ENCODE results near the gene JHY.
"Not testable (repeated sequence)": the region's sequence is repeated elsewhere in the genome, so short reads cannot be mapped to it uniquely, and the experiment has no call there.

JHY gene

GRCh38 chr11:122882189-122882856 lies at the start of gene JHY:
JHY (plus strand) TSS chr11:122882759; CDS start chr11:122885850, 3,091 bp downstream.
- peak in 1 of 2 donors; percentile 30 for DNase-seq

- no peak for DNase-seq
These were observed 48.6 kb upstream of the JHY start for GRCh38 chr11:122833846-122834464.

DNA sequence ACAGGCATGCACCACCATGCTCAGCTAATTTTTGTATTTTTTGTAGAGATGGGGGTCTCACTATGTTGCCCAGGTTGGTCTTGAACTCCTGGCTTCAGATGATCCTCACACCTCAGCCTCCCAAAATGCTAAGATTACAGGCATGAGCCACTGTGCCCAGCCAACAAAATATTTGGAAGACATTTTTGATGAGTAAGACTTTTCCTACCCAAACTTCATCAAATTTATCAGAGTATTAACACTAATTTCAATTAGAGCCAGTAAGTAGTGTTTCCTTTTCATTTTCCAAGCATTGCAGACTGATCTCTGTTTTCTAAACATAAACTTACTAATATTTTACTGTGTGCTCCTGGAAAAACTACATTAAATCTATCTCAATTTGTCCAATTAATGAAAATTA lies 45.6 kb upstream of the JHY start:
- no peak for DNase-seq

DNA sequence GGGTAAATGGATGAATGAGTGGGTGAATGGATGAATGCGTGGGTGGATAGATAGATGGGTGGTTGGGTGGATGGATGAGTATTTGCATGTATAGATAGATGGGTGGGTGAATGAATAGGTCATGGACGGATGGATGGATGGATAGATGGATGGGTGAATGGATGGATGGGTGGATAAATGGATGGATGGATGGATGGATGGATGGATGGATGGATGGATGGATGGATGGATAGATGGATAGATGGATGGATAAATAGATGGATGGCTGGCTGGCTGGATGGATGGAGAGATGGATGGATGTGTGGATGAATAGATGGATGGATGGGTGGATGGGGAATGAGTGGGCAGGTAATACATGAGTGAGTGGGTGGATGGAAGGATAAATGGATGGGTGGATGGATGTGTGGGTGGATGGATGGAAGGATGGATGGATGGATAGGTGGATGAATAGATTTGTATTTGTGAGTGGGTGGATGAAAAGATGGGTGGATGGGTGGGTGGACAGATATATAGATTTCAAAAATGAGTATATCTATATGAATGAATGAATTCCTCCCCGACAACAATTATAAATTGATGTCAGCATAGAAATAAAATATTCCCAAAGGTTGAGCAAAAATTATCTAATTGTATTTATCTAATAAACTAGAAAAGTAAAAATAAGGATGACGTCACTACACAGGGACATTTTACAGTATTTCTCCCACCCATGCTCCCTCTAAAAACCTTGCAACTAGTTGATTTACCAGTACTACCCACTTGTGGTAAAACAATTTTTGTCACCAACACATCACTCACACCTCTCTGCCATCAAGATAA lies 44.8 kb upstream of the JHY start:
- DNase-seq = no peak

- no peak for DNase-seq
These were observed 39.0 kb upstream of the JHY start for GRCh38 chr11:122843281-122844141.

GRCh38 chr11:122847466-122847865 lies 35.1 kb upstream of the JHY start:
- DNase-seq = no peak

DNA sequence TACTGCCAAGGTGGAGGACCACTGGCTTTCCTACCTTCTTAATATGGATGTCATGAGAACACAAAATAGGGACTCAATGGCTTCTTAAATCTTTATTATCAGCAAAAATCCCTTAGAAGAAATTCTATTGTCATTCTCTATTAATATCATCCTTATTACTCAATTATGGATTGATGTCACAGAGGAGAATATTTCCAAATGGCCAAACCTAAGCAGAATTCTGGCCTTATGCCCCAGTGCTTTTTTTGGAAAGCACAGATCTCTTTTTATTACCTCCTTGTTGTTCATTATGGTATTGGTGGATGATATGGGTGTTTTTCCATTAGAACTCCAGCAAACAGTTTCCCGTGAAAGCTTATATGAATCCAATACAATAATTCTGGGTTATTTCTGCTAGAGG lies 34.4 kb upstream of the JHY start:
- DNase-seq = no peak

GRCh38 chr11:122850076-122850631 lies 32.4 kb upstream of the JHY start:
- DNase-seq = no peak

GRCh38 chr11:122851366-122851966 lies 31.1 kb upstream of the JHY start:
- no peak for DNase-seq

- no peak for DNase-seq
These were observed 30.3 kb upstream of the JHY start for GRCh38 chr11:122852074-122852795.

DNA sequence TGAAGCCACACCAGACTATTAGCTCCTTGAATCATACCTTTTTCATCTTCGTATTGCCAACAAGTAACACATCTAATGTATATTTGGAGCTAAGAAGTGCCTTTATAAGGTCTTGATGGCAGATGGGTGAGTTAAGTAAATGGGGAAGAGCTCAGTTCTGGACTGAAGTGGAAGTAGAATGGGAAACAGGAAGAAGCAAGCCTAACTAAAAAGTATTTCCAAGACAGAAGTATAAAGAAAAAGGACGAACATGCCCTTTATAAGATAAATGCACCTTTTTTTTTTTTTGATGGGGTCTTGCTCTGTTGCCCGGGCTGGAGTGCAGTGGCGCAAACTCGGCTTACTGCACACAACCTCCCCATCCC lies 29.8 kb upstream of the JHY start:
- no peak for DNase-seq

- DNase-seq = no peak
These were observed 29.3 kb upstream of the JHY start for GRCh38 chr11:122853261-122853660.

DNA sequence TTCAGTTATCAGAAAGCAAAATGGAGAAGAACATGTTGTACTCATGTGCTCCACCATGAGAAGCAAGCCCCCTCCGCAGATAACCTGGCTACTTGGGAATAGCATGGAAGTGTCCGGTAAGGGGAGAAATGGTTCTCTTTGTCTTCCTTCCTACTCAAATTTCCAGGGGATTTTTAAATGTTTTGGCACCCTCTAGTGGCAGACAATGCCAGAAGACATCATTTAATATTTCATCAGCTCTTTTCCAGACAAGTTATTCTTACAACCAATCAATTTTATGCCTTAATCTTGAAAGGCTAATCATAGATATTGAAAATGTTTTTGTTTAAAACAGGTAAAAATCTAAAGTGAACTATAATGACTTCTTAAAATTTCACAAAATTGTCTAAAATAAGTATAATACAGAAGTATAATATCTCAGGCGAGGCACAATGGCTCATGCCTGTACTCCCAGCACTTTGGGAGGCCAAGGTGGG lies 28.6 kb upstream of the JHY start:
- DNase-seq = peak; percentile 44 to 47

- DNase-seq = no peak
These were observed 20.9 kb upstream of the JHY start for GRCh38 chr11:122861631-122862030.

- DNase-seq = no peak
These were observed 20.5 kb upstream of the JHY start for GRCh38 chr11:122862091-122862490.

- DNase-seq = not testable (repeated sequence)
These were observed 19.4 kb upstream of the JHY start for GRCh38 chr11:122863154-122863553.

DNA sequence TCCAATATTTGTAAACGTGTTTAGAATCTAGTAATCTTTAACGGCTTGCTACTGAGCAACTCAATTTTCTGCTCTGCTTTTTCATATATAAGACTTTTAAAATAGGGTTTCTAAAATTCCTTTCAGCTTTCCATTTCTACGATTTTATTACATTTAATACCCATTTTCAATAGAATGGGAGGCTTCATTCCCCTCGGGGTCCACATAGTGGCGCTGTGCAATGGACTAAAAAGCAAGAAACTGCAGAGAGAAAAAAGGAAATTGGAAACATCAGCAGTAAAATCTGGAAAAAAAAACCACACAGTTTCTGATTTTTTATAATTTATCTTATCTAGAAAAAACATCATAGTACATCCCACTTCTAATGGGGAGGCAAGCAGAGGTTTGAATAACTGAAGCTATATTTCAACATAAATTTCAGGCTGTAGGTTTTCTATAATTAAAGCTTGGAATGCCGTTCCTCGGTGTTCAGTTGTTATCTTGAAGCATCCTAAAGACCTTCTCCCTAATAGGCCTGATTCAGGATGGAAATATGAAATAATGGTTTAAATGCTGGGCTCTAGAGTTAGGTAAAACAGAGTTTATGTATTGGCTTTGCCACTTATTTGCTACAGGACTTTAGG lies 18.7 kb upstream of the JHY start:
- DNase-seq = no peak

DNA sequence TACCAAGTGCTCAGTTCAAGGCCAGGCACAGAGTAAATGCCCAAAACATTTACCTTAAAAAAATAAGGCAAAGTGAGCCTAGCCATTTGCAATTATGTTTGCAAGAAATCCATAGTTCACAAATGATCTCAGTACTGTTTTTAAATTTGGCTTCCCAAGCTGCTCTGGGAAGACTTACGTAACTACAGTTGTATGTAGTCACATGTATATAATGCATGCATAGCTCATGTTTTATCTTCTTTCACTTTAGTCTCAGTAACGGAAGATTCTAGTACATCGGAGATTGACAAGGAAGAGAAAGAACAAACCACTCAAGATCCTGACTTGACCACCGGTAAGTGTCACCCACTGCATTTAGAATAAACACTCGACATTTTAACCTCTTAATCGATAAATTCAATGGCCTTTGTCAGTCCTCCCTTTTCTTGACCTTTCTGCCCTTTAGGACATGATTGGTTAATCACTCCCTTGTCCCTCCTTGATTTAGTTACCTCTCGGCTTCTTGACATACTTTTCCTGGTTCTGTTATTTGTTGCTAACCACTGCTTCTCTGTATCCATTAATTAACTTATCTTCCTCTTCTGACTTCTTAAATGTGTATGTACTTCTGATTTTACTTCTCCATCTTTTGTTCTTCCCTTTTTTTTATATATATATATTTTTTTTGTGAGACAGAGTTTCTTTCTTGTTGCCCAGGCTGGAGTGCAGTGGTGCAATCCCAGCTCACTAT lies 18.0 kb upstream of the JHY start:
- no peak for DNase-seq

- DNase-seq = no peak
These were observed 12.9 kb upstream of the JHY start for GRCh38 chr11:122869622-122870021.

DNA sequence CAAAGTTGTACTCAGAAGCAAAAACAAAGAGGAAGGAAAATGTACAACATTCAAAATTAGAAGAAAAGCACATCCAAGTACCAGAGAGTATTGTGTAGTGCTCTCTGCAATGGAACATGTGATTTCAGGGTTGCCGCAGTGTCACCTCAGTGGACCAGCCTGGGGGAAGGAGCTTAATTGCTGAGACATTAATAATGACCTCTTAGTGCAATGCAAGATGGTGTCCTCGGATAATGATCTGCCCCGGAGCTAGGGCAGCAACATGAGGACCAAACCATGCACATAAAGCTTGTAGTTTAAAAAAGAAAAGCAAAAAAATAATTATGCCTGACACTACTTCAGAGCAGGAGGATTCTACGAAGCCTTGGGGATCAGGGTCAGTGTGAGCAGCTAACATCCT lies 11.3 kb upstream of the JHY start:
- no peak for DNase-seq

Measured in stimulated activated CD4-positive, alpha-beta T cell treated with anti-CD3 and anti-CD28 coated beads, Interleukin-2, amount 100 ng/mL, for 48 hours (primary cell).